ENCODE results near the gene SLC29A3.
"Not testable (repeated sequence)": the region's sequence is repeated elsewhere in the genome, so short reads cannot be mapped to it uniquely, and the experiment has no call there.

The SLC29A3 gene

DNA sequence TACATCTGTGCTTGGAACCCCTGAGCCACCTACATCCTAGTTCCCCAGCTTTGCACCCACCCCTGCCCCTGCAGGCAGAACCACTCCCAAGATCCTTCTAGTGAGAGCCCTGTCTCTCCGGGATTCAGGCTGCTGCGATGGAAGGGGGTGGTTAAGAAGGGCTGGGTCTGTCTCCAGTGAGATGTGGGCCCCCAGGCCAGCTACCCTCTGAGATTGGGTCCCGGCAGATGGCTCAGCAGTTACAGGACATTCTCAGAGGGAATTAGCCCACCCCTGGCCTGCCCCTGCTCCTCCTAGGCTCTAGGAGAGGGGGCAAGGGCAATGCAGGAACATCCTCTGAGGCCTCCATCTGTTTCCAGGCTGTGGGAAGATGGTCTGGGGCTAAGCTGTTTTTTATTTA, 27.7 kb downstream of the SLC29A3 start:
- DNase-seq (ENCODE audit: low spot score): no peak

GRCh38 chr10:71347587-71348395, 28.7 kb downstream of the SLC29A3 start:
- no peak for DNase-seq (ENCODE audit: low spot score)

DNA sequence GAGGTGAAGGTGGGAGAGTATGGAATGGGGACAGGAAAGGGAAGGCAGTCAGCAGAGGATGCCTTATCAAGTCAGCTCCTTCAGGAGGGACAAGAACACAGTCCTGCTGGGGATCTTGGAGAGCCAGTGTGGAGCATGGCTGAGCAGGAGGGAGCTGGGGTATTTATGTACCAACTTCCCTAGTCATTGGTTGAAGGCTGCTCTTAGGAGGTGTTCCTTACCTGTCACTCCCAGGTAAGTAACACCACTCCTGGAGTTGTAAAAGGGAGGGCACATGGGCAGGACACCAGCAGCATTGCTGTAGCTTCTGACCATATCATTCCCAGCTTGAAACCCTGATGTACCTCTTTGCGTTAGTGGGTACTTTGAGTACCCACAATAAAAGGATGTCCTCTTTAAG, 29.8 kb downstream of the SLC29A3 start:
- no peak for DNase-seq (ENCODE audit: low spot score)

DNA sequence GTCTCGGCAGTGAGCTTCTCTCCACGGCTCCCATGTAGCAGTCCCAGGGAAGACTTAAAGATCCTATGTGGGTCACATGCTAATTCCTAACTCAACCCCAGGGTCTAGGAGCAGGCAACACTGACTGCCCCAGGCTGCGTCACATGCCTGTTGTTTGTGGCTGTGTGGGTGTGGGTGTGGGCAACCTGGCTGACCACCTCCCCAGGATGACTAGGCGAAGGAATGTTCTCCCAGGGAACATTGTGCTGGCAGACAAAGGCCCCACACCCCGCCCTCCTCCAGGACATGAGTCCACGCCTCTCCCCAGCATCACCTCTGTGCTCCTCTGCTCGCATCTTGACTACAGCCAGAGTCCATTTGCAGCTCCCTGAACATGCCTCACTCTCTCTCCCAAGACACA, 30.3 kb downstream of the SLC29A3 start:
- DNase-seq (ENCODE audit: low spot score): no peak

GRCh38 chr10:71351087-71351486, 32.0 kb downstream of the SLC29A3 start:
- DNase-seq (ENCODE audit: low spot score): no peak

GRCh38 chr10:71351628-71352319, 32.7 kb downstream of the SLC29A3 start:
- DNase-seq (ENCODE audit: low spot score): no peak

DNA sequence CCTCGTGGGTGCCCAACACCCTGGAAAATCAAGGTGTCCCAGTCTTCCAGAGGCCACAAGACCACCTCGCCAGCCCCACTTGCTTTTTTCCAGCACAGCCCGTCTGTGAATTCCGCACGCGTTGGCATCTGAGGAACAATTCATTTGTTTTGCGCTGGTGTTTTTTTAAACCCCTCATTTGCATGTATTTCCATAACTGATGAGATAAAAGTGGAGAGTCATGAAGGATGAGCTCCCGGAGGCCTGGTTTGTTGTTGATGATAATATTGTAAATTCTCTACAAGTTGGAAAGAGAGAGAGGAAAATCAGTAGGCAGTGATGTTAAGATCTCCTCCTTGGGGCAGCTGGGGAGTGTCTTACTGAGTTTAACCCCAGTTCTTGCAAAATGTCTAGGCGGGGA, 34.6 kb downstream of the SLC29A3 start:
- DNase-seq (ENCODE audit: low spot score): no peak

DNA sequence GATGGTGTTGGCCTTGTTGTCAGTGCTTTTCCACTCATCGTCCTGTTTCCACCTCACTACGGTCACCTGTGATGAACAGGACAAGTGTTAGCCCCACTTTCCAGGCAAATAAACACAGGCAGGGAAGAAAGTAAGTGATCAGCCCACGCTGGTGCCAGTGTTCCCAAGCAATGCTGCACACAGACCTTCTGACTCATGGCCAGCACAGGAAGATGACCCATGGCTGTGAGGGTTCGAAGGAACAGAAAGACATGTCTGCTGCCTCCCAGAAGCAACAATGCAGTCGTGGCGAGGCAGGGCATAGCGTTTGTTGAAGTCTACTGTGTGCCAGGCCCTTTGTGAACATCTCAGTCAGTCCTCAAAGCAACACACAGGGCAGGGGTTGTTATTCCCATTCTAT, 35.7 kb downstream of the SLC29A3 start:
- no peak for DNase-seq (ENCODE audit: low spot score)

DNA sequence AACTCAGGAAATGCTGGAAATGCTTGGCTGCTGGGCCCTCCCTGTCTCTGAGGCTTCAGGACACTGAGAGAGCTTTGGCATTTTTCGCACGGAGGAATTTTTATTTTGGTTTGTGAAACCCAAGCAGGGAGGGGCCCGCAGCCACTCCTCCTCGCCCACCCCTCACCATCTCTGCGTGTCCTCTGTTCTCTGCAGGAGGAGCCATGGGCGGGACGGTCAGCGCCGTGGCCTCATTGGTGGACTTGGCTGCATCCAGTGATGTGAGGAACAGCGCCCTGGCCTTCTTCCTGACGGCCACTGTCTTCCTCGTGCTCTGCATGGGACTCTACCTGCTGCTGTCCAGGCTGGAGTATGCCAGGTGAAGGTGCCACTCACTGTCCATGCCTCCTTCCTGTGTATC, 36.8 kb downstream of the SLC29A3 start:
- no peak for DNase-seq (ENCODE audit: low spot score)

GRCh38 chr10:71357792-71358265, 38.8 kb downstream of the SLC29A3 start:
- peak; percentile 59 for DNase-seq (ENCODE audit: low spot score)

DNA sequence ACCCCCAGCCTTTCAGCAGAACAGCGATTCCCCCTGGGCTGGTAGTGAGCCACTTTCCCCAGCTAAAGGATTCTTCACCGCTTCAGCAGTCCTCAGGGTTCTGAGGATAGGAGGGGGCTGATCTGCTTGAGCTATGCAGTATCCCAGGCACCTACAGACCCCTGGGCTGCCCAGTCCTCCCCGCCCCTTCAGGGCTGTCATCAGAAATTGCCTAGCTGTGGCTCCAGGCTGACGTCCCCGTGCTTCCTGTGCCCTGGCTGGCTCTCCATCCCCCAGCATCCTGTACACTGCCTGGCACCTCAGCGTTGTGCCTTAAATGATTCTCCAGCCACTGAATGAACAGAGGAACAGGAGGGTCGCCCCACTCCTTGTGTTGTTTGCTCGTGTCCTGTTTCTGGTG, 39.2 kb downstream of the SLC29A3 start:
- no peak for DNase-seq (ENCODE audit: low spot score)

- not testable (repeated sequence) for DNase-seq (ENCODE audit: low spot score)
These were observed 39.8 kb downstream of the SLC29A3 start for GRCh38 chr10:71358906-71359305.

- DNase-seq (ENCODE audit: low spot score): no peak
These were observed 40.4 kb downstream of the SLC29A3 start for GRCh38 chr10:71359364-71360046.

GRCh38 chr10:71360735-71361134, 41.7 kb downstream of the SLC29A3 start:
- no peak for DNase-seq (ENCODE audit: low spot score)

GRCh38 chr10:71361581-71361980, 42.5 kb downstream of the SLC29A3 start:
- no peak for DNase-seq (ENCODE audit: low spot score)

DNA sequence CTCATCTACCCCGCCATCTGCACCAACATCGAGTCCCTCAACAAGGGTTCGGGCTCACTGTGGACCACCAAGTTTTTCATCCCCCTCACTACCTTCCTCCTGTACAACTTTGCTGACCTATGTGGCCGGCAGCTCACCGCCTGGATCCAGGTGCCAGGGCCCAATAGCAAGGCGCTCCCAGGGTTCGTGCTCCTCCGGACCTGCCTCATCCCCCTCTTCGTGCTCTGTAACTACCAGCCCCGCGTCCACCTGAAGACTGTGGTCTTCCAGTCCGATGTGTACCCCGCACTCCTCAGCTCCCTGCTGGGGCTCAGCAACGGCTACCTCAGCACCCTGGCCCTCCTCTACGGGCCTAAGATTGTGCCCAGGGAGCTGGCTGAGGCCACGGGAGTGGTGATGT, 43.1 kb downstream of the SLC29A3 start:
- DNase-seq (ENCODE audit: low spot score): no peak

- no peak for DNase-seq (ENCODE audit: low spot score)
These were observed 44.9 kb downstream of the SLC29A3 start for GRCh38 chr10:71363936-71364335.

- DNase-seq (ENCODE audit: low spot score): no peak
These were observed 46.3 kb downstream of the SLC29A3 start for GRCh38 chr10:71365366-71365765.

- no peak for DNase-seq (ENCODE audit: low spot score)
These were observed 47.6 kb downstream of the SLC29A3 start for GRCh38 chr10:71366690-71367089.

- no peak for DNase-seq (ENCODE audit: low spot score)
These were observed 48.2 kb downstream of the SLC29A3 start for GRCh38 chr10:71367271-71367670.

GRCh38 chr10:71368176-71368575, 49.1 kb downstream of the SLC29A3 start:
- no peak for DNase-seq (ENCODE audit: low spot score)

DNA sequence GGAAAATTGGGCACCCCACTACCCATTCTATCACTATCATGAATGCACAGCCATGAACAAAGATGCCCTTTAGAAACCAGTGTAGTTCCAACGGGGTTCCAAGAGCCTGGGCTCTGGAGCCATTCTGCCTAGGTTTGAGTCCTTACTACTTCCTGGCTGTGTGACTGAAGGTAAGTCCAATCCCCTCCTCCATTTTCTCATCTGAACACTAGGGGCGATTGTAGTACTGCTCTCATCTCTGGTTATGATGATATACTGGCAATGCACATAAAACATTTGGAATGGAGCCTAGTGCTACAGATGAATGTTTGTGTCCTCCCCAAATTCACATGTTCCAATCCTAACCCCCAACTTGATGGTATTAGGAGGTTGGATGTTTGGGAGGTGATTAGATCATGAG, 49.6 kb downstream of the SLC29A3 start:
- no peak for DNase-seq (ENCODE audit: low spot score)

GRCh38 chr10:71369602-71370001, 50.5 kb downstream of the SLC29A3 start:
- no peak for DNase-seq (ENCODE audit: low spot score)

Measured in AG20443 (cell line).